HG03378 (cell line): ENCODE measurements around the gene BBS9.
"Not testable (repeated sequence)": the region's sequence is repeated elsewhere in the genome, so short reads cannot be mapped to it uniquely, and the experiment has no call there.

ENCODE experiments used
- ATAC-seq: cut with Tn5 transposase; IDR thresholded peaks from one replicate; pipeline ENCODE4 v1.9.1; 2021; ENCODE audit warnings: mild to moderate bottlenecking, moderate library complexity; ENCODE audit not compliant: unreplicated experiment

The BBS9 gene

GRCh38 chr7:33128990-33129805, at the start of gene BBS9:
Gene BBS9 (plus strand): TSS chr7:33129564. CDS start chr7:33146253, 16,689 bp downstream.
- ATAC-seq, result peak; percentile 100

GRCh38 chr7:33079763-33080690, 49.3 kb upstream of the BBS9 start:
- no peak for ATAC-seq

- ATAC-seq, result no peak
Measured at GRCh38 chr7:33087356-33087755, 42.0 kb upstream of the BBS9 start.

- no peak for ATAC-seq
Measured at GRCh38 chr7:33087858-33088257, 41.5 kb upstream of the BBS9 start.

- no peak for ATAC-seq
Measured at GRCh38 chr7:33089142-33089541, 40.2 kb upstream of the BBS9 start.

- ATAC-seq, result no peak
Measured at GRCh38 chr7:33091111-33091531, 38.2 kb upstream of the BBS9 start.

GRCh38 chr7:33091641-33092191, 37.6 kb upstream of the BBS9 start:
- no peak for ATAC-seq

GRCh38 chr7:33093266-33093665, 36.1 kb upstream of the BBS9 start:
- ATAC-seq, result no peak

GRCh38 chr7:33094745-33095275, 34.6 kb upstream of the BBS9 start:
- not testable (repeated sequence) for ATAC-seq

- no peak for ATAC-seq
Measured at GRCh38 chr7:33099154-33099940, 30.0 kb upstream of the BBS9 start.

- ATAC-seq, result no peak
Measured at GRCh38 chr7:33100770-33101169, 28.6 kb upstream of the BBS9 start.

GRCh38 chr7:33101906-33102305, 27.5 kb upstream of the BBS9 start:
- no peak for ATAC-seq

GRCh38 chr7:33107136-33108066, 22.0 kb upstream of the BBS9 start:
- ATAC-seq, result peak; percentile 44

- ATAC-seq, result no peak
Measured at GRCh38 chr7:33108554-33109004, 20.8 kb upstream of the BBS9 start.

GRCh38 chr7:33109005-33109757, 20.2 kb upstream of the BBS9 start, which contains the start of gene RP9:
Gene RP9 (minus strand): TSS chr7:33109404. CDS start chr7:33109372, 32 bp downstream.
- ATAC-seq, result peak; percentile 58

GRCh38 chr7:33109758-33110238, 19.6 kb upstream of the BBS9 start:
- ATAC-seq, result no peak

- ATAC-seq, result no peak
Measured at GRCh38 chr7:33111614-33112013, 17.8 kb upstream of the BBS9 start.

- ATAC-seq, result no peak
Measured at GRCh38 chr7:33114976-33115375, 14.4 kb upstream of the BBS9 start.
